Measurements from ENCODE around the gene KCNQ1OT1.

DNA sequence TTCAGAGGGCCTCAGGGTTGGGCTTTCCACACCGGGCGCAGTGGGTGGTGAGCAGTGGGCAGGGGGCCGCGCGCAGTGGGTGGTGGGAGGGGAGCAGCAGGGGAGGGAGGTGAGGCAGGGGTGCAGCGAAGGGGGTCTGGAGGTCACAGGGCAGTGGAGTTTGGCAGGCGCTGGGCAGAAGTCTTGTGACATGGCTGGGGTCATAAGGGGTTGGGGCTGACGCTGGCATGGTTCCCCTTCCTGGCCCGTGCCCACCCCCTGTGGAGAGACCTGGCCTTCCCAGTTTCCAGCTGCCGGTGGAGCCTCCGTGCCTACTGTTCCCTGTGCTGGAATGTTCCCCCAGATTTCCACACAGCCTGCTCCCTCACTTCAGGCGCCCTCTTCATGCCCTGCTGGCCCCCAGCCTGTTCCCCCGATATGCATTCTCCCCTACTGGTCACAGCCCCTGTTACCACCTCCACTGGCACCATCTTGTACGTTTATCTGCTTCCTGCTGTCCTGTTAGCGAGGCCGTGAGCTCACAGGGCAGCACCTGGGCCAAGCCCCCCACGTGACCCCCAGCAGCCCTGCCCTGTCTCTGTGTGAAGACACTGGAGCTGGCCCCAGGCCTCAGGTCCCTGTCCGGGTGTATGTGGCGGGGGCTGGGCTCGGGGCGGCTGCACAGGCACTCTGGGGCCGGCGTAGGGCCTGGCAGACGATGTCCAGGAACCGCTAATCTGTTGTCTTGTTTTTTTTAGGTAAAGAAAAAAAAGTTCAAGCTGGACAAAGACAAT is 111.6 kb downstream of the KCNQ1OT1 start:
- no peak for TF ChIP-seq ZNF565 (CRISPR knock-in tag; conservative IDR thresholded peaks at IDR 0.05; ENCODE audit: low read depth)
- TF ChIP-seq, protein P1, sequence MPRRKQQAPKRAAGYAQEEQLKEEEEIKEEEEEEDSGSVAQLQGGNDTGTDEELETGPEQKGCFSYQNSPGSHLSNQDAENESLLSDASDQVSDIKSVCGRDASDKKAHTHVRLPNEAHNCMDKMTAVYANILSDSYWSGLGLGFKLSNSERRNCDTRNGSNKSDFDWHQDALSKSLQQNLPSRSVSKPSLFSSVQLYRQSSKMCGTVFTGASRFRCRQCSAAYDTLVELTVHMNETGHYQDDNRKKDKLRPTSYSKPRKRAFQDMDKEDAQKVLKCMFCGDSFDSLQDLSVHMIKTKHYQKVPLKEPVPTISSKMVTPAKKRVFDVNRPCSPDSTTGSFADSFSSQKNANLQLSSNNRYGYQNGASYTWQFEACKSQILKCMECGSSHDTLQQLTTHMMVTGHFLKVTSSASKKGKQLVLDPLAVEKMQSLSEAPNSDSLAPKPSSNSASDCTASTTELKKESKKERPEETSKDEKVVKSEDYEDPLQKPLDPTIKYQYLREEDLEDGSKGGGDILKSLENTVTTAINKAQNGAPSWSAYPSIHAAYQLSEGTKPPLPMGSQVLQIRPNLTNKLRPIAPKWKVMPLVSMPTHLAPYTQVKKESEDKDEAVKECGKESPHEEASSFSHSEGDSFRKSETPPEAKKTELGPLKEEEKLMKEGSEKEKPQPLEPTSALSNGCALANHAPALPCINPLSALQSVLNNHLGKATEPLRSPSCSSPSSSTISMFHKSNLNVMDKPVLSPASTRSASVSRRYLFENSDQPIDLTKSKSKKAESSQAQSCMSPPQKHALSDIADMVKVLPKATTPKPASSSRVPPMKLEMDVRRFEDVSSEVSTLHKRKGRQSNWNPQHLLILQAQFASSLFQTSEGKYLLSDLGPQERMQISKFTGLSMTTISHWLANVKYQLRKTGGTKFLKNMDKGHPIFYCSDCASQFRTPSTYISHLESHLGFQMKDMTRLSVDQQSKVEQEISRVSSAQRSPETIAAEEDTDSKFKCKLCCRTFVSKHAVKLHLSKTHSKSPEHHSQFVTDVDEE (CRISPR knock-in tag; IDR thresholded peaks at IDR 0.05) = no peak
- TF ChIP-seq ZNF8 (CRISPR knock-in tag; IDR thresholded peaks at IDR 0.05) = no peak
- TF ChIP-seq RARB (CRISPR knock-in tag; IDR thresholded peaks at IDR 0.05) = no peak
- TF ChIP-seq, protein P2, sequence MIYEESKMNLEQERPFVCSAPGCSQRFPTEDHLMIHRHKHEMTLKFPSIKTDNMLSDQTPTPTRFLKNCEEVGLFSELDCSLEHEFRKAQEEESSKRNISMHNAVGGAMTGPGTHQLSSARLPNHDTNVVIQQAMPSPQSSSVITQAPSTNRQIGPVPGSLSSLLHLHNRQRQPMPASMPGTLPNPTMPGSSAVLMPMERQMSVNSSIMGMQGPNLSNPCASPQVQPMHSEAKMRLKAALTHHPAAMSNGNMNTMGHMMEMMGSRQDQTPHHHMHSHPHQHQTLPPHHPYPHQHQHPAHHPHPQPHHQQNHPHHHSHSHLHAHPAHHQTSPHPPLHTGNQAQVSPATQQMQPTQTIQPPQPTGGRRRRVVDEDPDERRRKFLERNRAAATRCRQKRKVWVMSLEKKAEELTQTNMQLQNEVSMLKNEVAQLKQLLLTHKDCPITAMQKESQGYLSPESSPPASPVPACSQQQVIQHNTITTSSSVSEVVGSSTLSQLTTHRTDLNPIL (CRISPR knock-in tag; IDR thresholded peaks at IDR 0.05; ENCODE audit: low read depth) = no peak
- TF ChIP-seq, protein P3, sequence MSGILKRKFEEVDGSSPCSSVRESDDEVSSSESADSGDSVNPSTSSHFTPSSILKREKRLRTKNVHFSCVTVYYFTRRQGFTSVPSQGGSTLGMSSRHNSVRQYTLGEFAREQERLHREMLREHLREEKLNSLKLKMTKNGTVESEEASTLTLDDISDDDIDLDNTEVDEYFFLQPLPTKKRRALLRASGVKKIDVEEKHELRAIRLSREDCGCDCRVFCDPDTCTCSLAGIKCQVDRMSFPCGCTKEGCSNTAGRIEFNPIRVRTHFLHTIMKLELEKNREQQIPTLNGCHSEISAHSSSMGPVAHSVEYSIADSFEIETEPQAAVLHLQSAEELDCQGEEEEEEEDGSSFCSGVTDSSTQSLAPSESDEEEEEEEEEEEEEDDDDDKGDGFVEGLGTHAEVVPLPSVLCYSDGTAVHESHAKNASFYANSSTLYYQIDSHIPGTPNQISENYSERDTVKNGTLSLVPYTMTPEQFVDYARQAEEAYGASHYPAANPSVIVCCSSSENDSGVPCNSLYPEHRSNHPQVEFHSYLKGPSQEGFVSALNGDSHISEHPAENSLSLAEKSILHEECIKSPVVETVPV (CRISPR knock-in tag; IDR thresholded peaks at IDR 0.05) = no peak
- TF ChIP-seq TCF4 (CRISPR knock-in tag; IDR thresholded peaks at IDR 0.05; ENCODE audit: borderline replicate concordance) = no peak
- no peak for TF ChIP-seq ISL1 (CRISPR knock-in tag; IDR thresholded peaks at IDR 0.05)
- TF ChIP-seq, protein P4, sequence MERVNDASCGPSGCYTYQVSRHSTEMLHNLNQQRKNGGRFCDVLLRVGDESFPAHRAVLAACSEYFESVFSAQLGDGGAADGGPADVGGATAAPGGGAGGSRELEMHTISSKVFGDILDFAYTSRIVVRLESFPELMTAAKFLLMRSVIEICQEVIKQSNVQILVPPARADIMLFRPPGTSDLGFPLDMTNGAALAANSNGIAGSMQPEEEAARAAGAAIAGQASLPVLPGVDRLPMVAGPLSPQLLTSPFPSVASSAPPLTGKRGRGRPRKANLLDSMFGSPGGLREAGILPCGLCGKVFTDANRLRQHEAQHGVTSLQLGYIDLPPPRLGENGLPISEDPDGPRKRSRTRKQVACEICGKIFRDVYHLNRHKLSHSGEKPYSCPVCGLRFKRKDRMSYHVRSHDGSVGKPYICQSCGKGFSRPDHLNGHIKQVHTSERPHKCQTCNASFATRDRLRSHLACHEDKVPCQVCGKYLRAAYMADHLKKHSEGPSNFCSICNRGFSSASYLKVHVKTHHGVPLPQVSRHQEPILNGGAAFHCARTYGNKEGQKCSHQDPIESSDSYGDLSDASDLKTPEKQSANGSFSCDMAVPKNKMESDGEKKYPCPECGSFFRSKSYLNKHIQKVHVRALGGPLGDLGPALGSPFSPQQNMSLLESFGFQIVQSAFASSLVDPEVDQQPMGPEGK (CRISPR knock-in tag; IDR thresholded peaks at IDR 0.05; ENCODE audit: borderline replicate concordance) = no peak
- TF ChIP-seq BACH2 (CRISPR knock-in tag; IDR thresholded peaks at IDR 0.05; ENCODE audit: borderline replicate concordance) = no peak
- TF ChIP-seq ARNTL (CRISPR knock-in tag; IDR thresholded peaks at IDR 0.05; ENCODE audit: borderline replicate concordance, low read depth) = no peak
